ENCODE results near the gene CD151. TPM values are rescaled to one million over a fixed set of nuclear protein-coding genes. Genes with fewer than 3 reads are reported as not detected.

The CD151 gene
- total and polyA plus RNA-seq, 2 experiments from 2014 or later = 62.9 to 109 TPM

DNA sequence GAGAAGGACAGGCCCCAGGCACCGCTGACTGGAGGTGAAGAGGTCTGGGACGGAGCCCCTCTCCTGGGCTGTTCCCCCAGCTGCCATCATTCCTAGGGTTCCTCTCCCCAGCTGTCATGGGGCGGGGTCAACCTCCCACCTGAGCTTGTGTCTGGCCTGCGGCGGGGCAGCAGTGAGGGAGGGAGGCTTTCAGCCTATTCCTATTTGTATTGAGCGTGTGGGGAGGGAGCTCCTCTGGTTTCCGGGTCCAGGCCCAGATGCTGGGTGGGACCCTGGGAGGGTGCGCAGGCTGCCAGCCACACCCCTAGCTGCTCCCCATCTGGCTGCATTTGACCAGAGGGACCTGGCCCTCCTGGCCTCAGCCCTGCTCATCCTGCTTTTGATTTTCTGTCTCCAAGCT, 23.6 kb downstream of the CD151 start:
- H3K4me1 Mint-ChIP-seq = peaks cover 25% of the 10 kb centered on the region
- Histone ChIP-seq H3K27me3 (ENCODE audit: insufficient read depth) (no peaks in the 10 kb centered on the region), H3K27ac (ENCODE audit: low read depth) (no peak overlapping the region)

More for the DNA sequence above, 23.6 kb downstream of the CD151 start:
- DNase-seq (ENCODE audit: low spot score) (no peak), ATAC-seq (peak; percentile 8)
- H3K4me1 ChIP-seq (ENCODE audit: insufficient read depth) = peaks cover 14% of the 10 kb centered on the region
- H3K4me3 Mint-ChIP-seq = no peak overlapping the region; the same call in 2 of the 3 replicates
- H3K27ac Mint-ChIP-seq = no peak overlapping the region
- 0 out of 2 replicates have a peak, but pooled peaks cover 3% of the 10 kb centered on the region for H3K79me2 ChIP-seq (replicated peaks; ENCODE audit: insufficient read depth)
- peaks cover 3% of the 10 kb centered on the region; the same call in 1 of the 3 replicates for H3K36me3 Mint-ChIP-seq (ENCODE audit: low read depth)
- H3F3A ChIP-seq (replicated peaks; ENCODE audit: low read depth) = peaks cover 7% of the 10 kb centered on the region
- no peaks in the 10 kb centered on the region for H3K9me2 ChIP-seq (ENCODE audit: insufficient read depth)
- no peaks in the 10 kb centered on the region for H3K36me3 ChIP-seq (ENCODE audit: insufficient read depth)
- H3K4me2 ChIP-seq = no peak overlapping the region; the same call in 1 of the 2 replicates
- peaks cover 18% of the 10 kb centered on the region for H3K27me3 Mint-ChIP-seq (ENCODE audit: insufficient read depth, low read depth, poor library complexity)
- no peak overlapping the region for H3K4me3 ChIP-seq
- TF ChIP-seq REST (IDR thresholded peaks at IDR 0.05; ENCODE audit: unreplicated experiment) = no peak
- TF ChIP-seq, protein P1, sequence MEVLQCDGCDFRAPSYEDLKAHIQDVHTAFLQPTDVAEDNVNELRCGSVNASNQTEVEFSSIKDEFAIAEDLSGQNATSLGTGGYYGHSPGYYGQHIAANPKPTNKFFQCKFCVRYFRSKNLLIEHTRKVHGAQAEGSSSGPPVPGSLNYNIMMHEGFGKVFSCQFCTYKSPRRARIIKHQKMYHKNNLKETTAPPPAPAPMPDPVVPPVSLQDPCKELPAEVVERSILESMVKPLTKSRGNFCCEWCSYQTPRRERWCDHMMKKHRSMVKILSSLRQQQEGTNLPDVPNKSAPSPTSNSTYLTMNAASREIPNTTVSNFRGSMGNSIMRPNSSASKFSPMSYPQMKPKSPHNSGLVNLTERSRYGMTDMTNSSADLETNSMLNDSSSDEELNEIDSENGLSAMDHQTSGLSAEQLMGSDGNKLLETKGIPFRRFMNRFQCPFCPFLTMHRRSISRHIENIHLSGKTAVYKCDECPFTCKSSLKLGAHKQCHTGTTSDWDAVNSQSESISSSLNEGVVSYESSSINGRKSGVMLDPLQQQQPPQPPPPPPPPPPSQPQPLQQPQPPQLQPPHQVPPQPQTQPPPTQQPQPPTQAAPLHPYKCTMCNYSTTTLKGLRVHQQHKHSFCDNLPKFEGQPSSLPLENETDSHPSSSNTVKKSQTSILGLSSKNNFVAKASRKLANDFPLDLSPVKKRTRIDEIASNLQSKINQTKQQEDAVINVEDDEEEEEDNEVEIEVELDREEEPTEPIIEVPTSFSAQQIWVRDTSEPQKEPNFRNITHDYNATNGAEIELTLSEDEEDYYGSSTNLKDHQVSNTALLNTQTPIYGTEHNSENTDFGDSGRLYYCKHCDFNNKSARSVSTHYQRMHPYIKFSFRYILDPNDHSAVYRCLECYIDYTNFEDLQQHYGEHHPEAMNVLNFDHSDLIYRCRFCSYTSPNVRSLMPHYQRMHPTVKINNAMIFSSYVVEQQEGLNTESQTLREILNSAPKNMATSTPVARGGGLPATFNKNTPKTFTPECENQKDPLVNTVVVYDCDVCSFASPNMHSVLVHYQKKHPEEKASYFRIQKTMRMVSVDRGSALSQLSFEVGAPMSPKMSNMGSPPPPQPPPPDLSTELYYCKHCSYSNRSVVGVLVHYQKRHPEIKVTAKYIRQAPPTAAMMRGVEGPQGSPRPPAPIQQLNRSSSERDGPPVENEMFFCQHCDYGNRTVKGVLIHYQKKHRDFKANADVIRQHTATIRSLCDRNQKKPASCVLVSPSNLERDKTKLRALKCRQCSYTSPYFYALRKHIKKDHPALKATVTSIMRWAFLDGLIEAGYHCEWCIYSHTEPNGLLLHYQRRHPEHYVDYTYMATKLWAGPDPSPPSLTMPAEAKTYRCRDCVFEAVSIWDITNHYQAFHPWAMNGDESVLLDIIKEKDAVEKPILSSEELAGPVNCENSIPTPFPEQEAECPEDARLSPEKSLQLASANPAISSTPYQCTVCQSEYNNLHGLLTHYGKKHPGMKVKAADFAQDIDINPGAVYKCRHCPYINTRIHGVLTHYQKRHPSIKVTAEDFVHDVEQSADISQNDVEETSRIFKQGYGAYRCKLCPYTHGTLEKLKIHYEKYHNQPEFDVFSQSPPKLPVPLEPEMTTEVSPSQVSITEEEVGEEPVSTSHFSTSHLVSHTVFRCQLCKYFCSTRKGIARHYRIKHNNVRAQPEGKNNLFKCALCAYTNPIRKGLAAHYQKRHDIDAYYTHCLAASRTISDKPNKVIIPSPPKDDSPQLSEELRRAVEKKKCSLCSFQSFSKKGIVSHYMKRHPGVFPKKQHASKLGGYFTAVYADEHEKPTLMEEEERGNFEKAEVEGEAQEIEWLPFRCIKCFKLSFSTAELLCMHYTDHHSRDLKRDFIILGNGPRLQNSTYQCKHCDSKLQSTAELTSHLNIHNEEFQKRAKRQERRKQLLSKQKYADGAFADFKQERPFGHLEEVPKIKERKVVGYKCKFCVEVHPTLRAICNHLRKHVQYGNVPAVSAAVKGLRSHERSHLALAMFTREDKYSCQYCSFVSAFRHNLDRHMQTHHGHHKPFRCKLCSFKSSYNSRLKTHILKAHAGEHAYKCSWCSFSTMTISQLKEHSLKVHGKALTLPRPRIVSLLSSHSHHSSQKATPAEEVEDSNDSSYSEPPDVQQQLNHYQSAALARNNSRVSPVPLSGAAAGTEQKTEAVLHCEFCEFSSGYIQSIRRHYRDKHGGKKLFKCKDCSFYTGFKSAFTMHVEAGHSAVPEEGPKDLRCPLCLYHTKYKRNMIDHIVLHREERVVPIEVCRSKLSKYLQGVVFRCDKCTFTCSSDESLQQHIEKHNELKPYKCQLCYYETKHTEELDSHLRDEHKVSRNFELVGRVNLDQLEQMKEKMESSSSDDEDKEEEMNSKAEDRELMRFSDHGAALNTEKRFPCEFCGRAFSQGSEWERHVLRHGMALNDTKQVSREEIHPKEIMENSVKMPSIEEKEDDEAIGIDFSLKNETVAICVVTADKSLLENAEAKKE (CRISPR knock-in tag; IDR thresholded peaks at IDR 0.05) = no peak
- no peak for TF ChIP-seq EZH2 (IDR thresholded peaks at IDR 0.05; ENCODE audit: low read depth, unreplicated experiment)
- no peak for TF ChIP-seq ETS1 (IDR thresholded peaks at IDR 0.05)
- TF ChIP-seq POLR2AphosphoS5 (IDR thresholded peaks at IDR 0.05; ENCODE audit: low read depth) = no peak
- TF ChIP-seq STAT1 (IDR thresholded peaks at IDR 0.05; ENCODE audit: unreplicated experiment) = no peak
- TF ChIP-seq CTCF (conservative IDR thresholded peaks at IDR 0.05; ENCODE audit: low read depth in 2 of 2) = no peak
- no peak for TF ChIP-seq ZNF331 (CRISPR knock-in tag; IDR thresholded peaks at IDR 0.05; ENCODE audit: low read depth)
- H2AFZ ChIP-seq = no peak overlapping the region
- H4K20me1 ChIP-seq (replicated peaks; ENCODE audit: insufficient read depth) = peaks cover 25% of the 10 kb centered on the region
- H3K9me3 Mint-ChIP-seq = no peaks in the 10 kb centered on the region
